HG03108 (cell line): Measurements from ENCODE around the gene ENTREP1.

Experiments
- ATAC-seq: cut with Tn5 transposase; IDR thresholded peaks from one replicate; pipeline ENCODE4 v1.9.1; 2021; ENCODE audit warnings: moderate library complexity; ENCODE audit not compliant: unreplicated experiment

Gene ENTREP1

GRCh38 chr9:69317894-69318293 lies 7.1 kb upstream of the ENTREP1 start:
- peak; percentile 89 for ATAC-seq

DNA sequence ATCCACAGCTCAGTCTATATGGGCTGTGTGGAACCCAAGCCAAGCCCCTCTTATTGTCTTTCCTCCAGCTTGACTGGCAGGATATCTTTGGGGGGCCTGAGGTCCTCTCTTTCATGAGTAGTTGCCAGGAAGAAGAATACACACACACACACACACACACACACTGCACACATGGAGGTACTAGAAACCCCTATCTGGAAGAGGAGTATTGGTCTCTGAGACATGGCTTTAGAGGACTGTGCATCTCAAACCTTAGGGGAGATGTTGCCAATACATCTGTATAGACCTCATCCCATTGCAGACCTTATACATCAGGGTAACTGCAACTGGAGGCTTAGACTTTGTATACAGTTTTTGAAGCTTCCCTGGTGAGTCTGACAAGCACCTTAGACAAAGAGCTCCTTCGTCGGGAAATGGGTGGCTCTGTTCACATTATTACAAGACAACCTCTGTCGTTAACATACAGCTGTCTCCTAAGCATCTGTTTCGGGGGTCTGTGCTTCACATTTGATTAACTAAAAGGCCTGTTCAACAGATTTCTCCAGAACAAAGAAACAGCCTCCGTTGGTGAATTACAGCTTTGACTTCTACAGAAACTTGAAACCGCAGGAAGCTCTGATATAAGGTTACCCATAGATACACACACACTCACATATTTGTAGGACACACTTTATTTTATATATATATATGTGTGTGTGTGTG lies 5.5 kb upstream of the ENTREP1 start:
- ATAC-seq, result no peak

GRCh38 chr9:69322256-69322655 lies 2.8 kb upstream of the ENTREP1 start:
- no peak for ATAC-seq

DNA sequence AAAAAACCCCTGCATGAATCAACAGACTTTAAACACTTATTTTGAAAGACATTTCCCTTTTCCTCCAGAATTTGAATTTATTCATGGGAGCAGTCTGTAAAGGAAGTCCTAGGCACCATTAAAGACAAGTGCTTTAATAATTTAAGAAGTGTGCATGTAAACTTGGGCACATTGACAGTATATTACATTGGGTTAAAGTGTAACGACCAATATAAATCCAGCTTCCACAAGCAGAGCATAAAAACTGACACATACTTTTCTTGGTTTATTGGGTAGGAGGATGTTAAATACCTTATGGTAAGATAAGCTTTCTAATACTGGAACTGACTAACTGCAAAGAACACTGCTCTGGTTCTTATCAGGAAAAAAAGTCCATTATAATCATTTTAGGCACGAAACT lies 1.2 kb upstream of the ENTREP1 start:
- ATAC-seq, result no peak

GRCh38 chr9:69325409-69326212 lies 596 bp downstream of the ENTREP1 start:
- ATAC-seq, result peak; percentile 10

- no peak for ATAC-seq
Observed at GRCh38 chr9:69326261-69326660, 1.2 kb downstream of the ENTREP1 start.

- ATAC-seq, result no peak
Observed at GRCh38 chr9:69330580-69330979, 5.6 kb downstream of the ENTREP1 start.

DNA sequence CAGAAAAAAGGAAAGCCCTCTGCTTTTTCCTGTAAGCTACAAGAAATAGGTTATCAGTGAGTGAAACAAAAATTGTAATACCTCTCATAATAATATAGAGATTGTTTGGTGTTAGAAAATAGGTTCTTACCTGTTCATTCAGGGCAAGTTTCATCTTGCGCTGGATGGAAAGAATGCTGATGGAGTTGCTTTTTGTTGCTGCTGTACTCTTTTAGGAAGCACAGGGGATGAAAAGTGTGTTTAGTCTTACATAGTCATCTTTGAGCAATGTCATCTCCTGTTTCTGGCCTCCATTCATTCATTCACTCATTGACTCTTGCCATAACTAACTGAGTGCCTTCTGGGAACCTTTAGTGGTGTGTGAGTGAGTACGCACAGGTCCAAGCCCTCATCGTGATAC lies 6.4 kb downstream of the ENTREP1 start:
- no peak for ATAC-seq

- no peak for ATAC-seq
Observed at GRCh38 chr9:69332067-69332685, 7.2 kb downstream of the ENTREP1 start.

DNA sequence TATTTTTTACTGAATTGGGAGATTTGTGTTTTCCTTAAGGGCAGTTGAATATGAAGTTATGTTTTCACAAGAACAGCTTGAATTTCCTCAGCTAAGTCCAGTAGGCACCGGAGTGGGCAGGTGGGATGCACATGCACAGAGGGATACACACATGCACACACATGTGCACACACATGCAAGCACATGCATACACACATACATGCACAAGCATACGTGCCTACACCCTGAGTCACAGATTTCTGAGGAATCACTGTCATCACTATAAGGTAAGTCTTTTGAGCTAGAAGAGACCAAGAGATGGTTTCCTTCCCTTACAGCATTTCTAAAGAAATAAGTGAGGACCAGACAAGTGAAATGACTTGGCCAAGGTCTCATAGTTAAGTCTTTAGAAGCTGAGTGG lies 8.7 kb downstream of the ENTREP1 start:
- ATAC-seq, result no peak

DNA sequence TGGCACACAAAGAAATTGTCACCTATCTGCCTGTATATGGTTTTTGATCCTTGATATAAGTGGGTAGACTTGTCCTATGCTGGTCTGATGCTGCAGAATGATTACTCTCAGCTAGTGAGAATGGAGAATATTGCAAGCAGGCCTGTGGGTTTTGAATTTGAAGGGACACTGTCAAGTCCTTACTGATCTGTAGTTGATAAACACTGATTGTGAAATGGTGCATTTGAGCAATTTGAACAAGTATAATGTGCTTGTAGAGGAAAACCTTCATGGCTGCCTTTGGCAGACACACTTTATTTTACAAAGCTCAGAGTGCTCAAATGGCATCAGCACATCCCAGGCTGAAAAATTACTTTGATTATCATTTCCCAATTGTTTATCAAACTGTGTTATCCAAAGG lies 9.3 kb downstream of the ENTREP1 start:
- no peak for ATAC-seq

DNA sequence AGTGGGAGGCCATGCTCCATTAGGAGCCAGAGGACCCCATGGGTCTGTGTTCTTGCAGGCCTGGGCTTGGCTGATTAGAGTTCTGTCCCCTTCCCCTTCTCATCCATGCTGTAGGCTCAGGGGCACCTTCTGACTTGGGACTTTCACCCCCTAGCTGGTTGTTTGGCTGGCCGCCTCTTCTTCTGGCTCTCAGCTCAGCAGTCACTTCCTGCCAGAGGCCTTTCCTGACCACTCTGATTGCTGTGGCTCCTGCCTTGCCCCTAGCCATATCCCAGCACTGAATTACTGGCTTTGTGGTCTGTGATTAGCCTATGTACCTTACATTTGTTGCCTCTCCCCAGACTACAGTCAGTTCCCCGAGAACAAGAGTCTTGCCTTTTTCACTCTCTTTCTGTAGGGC lies 14.6 kb downstream of the ENTREP1 start:
- no peak for ATAC-seq

DNA sequence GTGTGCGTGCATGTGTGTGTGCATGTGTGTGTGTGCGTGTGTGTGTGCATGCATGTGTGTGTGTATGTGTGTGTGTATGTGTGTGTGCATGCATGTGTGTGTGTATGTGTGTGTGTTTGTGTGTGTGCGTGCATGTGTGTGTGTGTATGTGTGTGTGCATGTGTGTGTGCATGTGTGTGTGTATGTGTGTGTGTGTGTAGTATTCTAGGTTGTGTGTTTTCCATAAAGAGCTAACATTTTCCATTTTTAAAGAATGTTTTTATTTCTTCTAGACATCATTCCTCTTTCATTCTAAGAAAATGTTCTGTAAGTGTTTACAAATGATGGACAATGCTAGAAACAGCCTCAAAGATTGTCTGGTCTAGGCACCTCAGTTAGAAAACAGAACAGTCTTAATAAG lies 15.6 kb downstream of the ENTREP1 start:
- ATAC-seq, result no peak

GRCh38 chr9:69342769-69343168 lies 17.8 kb downstream of the ENTREP1 start:
- ATAC-seq, result no peak

- no peak for ATAC-seq
Observed at GRCh38 chr9:69344459-69344858, 19.4 kb downstream of the ENTREP1 start.

DNA sequence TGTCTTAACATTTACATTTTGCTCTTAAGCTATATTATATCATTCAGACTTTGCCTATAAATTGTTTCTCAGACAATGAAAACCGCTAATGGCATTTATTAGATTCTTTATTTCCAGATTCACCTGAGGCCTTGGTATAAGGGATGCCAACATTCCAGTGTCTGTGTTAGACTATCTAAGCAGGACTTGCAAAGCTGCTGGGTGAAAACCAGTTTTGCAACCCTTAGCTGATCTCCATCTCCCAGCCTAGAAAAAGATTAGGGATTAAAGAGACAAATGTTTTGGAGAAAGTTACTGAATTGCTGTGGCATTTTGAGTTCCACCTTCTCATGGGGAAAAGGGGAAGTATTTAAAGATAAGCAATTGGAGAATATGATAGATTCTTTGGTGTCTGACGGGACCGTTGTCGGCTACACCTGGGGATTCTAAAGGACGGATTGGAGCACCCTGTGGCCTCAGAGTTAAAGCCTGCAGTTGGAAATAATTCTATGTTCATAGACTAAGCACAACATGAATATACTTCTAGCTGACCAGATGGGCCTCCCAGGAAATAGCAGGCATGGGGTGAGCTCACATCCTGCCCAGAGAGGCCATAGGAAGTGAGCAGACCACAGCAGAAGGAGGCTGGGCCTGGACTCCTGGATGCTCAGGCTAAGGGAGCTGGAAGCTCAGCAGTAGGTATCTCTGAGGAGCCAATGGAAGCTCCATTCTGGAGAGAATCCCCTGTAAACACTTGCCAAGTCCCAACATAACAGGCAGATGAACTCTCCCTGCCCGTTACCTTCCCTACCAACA lies 21.8 kb downstream of the ENTREP1 start:
- no peak for ATAC-seq

GRCh38 chr9:69347607-69348006 lies 22.6 kb downstream of the ENTREP1 start:
- ATAC-seq, result no peak

GRCh38 chr9:69351227-69351626 lies 26.2 kb downstream of the ENTREP1 start:
- no peak for ATAC-seq

- ATAC-seq, result no peak
Observed at GRCh38 chr9:69355232-69355631, 30.2 kb downstream of the ENTREP1 start.

- no peak for ATAC-seq
Observed at GRCh38 chr9:69357030-69357775, 32.2 kb downstream of the ENTREP1 start.

- no peak for ATAC-seq
Observed at GRCh38 chr9:69357821-69358220, 32.8 kb downstream of the ENTREP1 start.
